Upper lobe of left lung (tissue), 6 donors: ENCODE results near the gene MAN2B2. TPM values are rescaled to one million over a fixed set of nuclear protein-coding genes. Genes with fewer than 3 reads are reported as not detected.

Experiments used
- ATAC-seq, 2 donors: fragments of 200-7000 bp; cut with Tn5 transposase; one replicate each; pipeline ENCODE4 v1.9.1; 2022; ENCODE audit warnings: mild to moderate bottlenecking in 2 of 2, moderate library complexity in 2 of 2; ENCODE audit not compliant: low FRiP score in 2 of 2
- DNase-seq, 2 donors: peaks; one replicate each; pipeline ENCODE4 v3.0.0-alpha.2; 2019 to 2020
- H3K27ac ChIP-seq, 4 donors: fragments of 200-600 bp; sonication (generic); one replicate each; pipeline ENCODE4 v1.5.1; 2016 to 2019
- H3K27me3 ChIP-seq, 4 donors: fragments of 200-600 bp; sonication (generic); one replicate each; pipeline ENCODE4 v1.5.1; 2017 to 2019
- H3K36me3 ChIP-seq, 4 donors: fragments of 200-600 bp; sonication (generic); one replicate each; pipeline ENCODE4 v1.5.1; 2016 to 2019
- H3K4me1 ChIP-seq, 4 donors: fragments of 200-600 bp; sonication (generic); one replicate each; pipeline ENCODE4 v1.5.1; 2018 to 2019
- H3K4me3 ChIP-seq, 4 donors: fragments of 200-600 bp; sonication (generic); one replicate each; pipeline ENCODE4 v1.5.1; 2017 to 2019; ENCODE audit warnings: mild to moderate bottlenecking in 2 of 4, moderate library complexity in 1 of 4
- H3K9me3 ChIP-seq, 4 donors: fragments of 200-600 bp; sonication (generic); one replicate each; pipeline ENCODE4 v1.5.1; 2018 to 2019
- CTCF ChIP-seq, 6 experiments: fragments of 450-650 bp in 4 of 6; fragments of 200-600 bp in 2 of 6; sonication (generic) in 2 of 6; IDR thresholded peaks; one replicate each; pipeline ENCODE4 v1.5.1; 2016 to 2019; ENCODE audit warnings: antibody characterized with exemption in 6 of 6
- EP300 ChIP-seq, 4 donors: sonication (generic); formaldehyde crosslinking; IDR thresholded peaks; one replicate each; pipeline ENCODE4 v1.5.1; 2017; ENCODE audit warnings: antibody characterized with exemption in 4 of 4, control low read depth in 2 of 4
- POLR2A ChIP-seq, 4 donors: fragments of 450-650 bp; IDR thresholded peaks; one replicate each; pipeline ENCODE4 v1.5.1; 2016 to 2017; ENCODE audit warnings: antibody characterized with exemption in 4 of 4, mild to moderate bottlenecking in 2 of 4
- POLR2AphosphoS5 ChIP-seq, 2 donors: sonication (generic); formaldehyde crosslinking; IDR thresholded peaks; one replicate each; pipeline ENCODE4 v1.5.1; 2017; ENCODE audit warnings: antibody characterized with exemption in 2 of 2
- WGBS, 2 donors: methylation state at CpG; one replicate each; pipeline ENCODE4 v1.1.5; 2017 to 2018; 5-methylcytosine and 5-hydroxymethylcytosine counted together
- total RNA-seq, 6 donors: library from RNA; depleted of rRNA in 4 of 6; stranded (reverse); fragments of >200 nt in 4 of 6; gene quantifications; one replicate each; pipeline versions ENCODE4 v1.1.0 to v1.2.1, GENCODE V29; 2016 to 2021
- donor health status: DM: no; HTN: no; CAD: no; lungs with moderate emphysema.
- donor health status: DM: no; HTN: yes; CAD: no; lungs with severe emphysema.

MAN2B2 gene
- total RNA-seq, 6 donors from 2014 or later, result 17.4 to 44.0 (median 35.4) TPM

- Histone ChIP-seq H3K36me3 (no peaks in the 10 kb centered on the region), H3K9me3 (peaks cover 0 to 3% (median under 1%) of the 10 kb centered on the region in 4 donors), H3K4me3 (no peak overlapping the region), H3K4me1 (no peaks in the 10 kb centered on the region), H3K27me3 (no peaks in the 10 kb centered on the region), H3K27ac (no peak overlapping the region)
- ATAC-seq (no peak), DNase-seq (no peak)
- WGBS, 2 donors, result 69 to 75% methylated on average over 4 of the region's 4 CpGs
- TF ChIP-seq POLR2AphosphoS5 (IDR thresholded peaks at IDR 0.05) (no peak), CTCF (IDR thresholded peaks at IDR 0.05) (no peak), EP300 (IDR thresholded peaks at IDR 0.05) (no peak), POLR2A (IDR thresholded peaks at IDR 0.05) (no peak)
Observed at GRCh38 chr4:6546091-6546490, 28.9 kb upstream of the MAN2B2 start.

GRCh38 chr4:6546681-6547447 is 28.1 kb upstream of the MAN2B2 start:
- ATAC-seq (peak in 1 of 2 donors; percentile 81), DNase-seq (peak in 1 of 2 donors; percentile 29)
- no peaks in the 10 kb centered on the region for H3K4me1 ChIP-seq
- no peaks in the 10 kb centered on the region for H3K36me3 ChIP-seq
- no peak overlapping the region for H3K4me3 ChIP-seq
- no peaks in the 10 kb centered on the region for H3K27me3 ChIP-seq
- peaks cover 0 to 9% (median 7%) of the 10 kb centered on the region in 4 donors for H3K9me3 ChIP-seq
- WGBS, 2 donors, result 27 to 28% methylated on average over 19 of the region's 19 CpGs
- no peak overlapping the region for H3K27ac ChIP-seq
- no peak for TF ChIP-seq POLR2AphosphoS5 (IDR thresholded peaks at IDR 0.05)
- peak; percentile 46 to 79 (median 68) for TF ChIP-seq CTCF (IDR thresholded peaks at IDR 0.05)
- no peak for TF ChIP-seq POLR2A (IDR thresholded peaks at IDR 0.05)

GRCh38 chr4:6548201-6548881 is 26.6 kb upstream of the MAN2B2 start:
- Histone ChIP-seq H3K27ac (no peak overlapping the region), H3K36me3 (no peaks in the 10 kb centered on the region), H3K27me3 (no peaks in the 10 kb centered on the region), H3K9me3 (peaks cover 0 to 13% (median 9%) of the 10 kb centered on the region in 4 donors), H3K4me3 (no peak overlapping the region), H3K4me1 (no peaks in the 10 kb centered on the region)
- DNase-seq, result no peak
- WGBS, 2 donors, result 61 to 70% methylated on average over 8 of the region's 8 CpGs
- no peak for ATAC-seq
- no peak for TF ChIP-seq POLR2A (IDR thresholded peaks at IDR 0.05)
- TF ChIP-seq EP300 (IDR thresholded peaks at IDR 0.05), result no peak
- no peak for TF ChIP-seq POLR2AphosphoS5 (IDR thresholded peaks at IDR 0.05)
- no peak for TF ChIP-seq CTCF (IDR thresholded peaks at IDR 0.05)

- Histone ChIP-seq H3K4me1 (no peaks in the 10 kb centered on the region), H3K9me3 (peaks cover 0 to 13% (median 9%) of the 10 kb centered on the region in 4 donors), H3K27ac (no peak overlapping the region), H3K4me3 (no peak overlapping the region), H3K36me3 (no peaks in the 10 kb centered on the region), H3K27me3 (no peaks in the 10 kb centered on the region)
- no peak for TF ChIP-seq EP300 (IDR thresholded peaks at IDR 0.05)
- ATAC-seq, result no peak
- no peak for DNase-seq
- 60 to 62% methylated on average over 4 of the region's 4 CpGs for WGBS, 2 donors
Observed at GRCh38 chr4:6548882-6549230, 26.1 kb upstream of the MAN2B2 start.

GRCh38 chr4:6549445-6549844 is 25.5 kb upstream of the MAN2B2 start:
- ATAC-seq (no peak), DNase-seq (no peak)
- Histone ChIP-seq H3K4me1 (no peaks in the 10 kb centered on the region), H3K4me3 (no peak overlapping the region), H3K36me3 (no peaks in the 10 kb centered on the region), H3K27ac (no peak overlapping the region), H3K27me3 (no peaks in the 10 kb centered on the region), H3K9me3 (peaks cover 0 to 13% (median 9%) of the 10 kb centered on the region in 4 donors)
- TF ChIP-seq POLR2AphosphoS5 (IDR thresholded peaks at IDR 0.05) (no peak), CTCF (IDR thresholded peaks at IDR 0.05) (no peak), EP300 (IDR thresholded peaks at IDR 0.05) (no peak), POLR2A (IDR thresholded peaks at IDR 0.05) (no peak)
- 0 to 30% methylated on average over 1 to 7 of the region's 7 CpGs for WGBS, 2 donors
